ENCODE measurements around the gene SPDYE16.
"Not testable (repeated sequence)": the region's sequence is repeated elsewhere in the genome, so short reads cannot be mapped to it uniquely, and the experiment has no call there.

- TF ChIP-seq CTCF (IDR thresholded peaks at IDR 0.05); POLR2AphosphoS5 (IDR thresholded peaks at IDR 0.05; ENCODE audit: insufficient read depth in 1 of 2, low read depth in 1 of 2); POLR2A (IDR thresholded peaks at IDR 0.05): not testable (repeated sequence)
Observed at GRCh38 chr7:76511911-76512885, 30.9 kb downstream of the SPDYE16 start.
